CD4-positive, alpha-beta memory T cell (primary cell): ENCODE data around the gene PLXNA2. TPM values are rescaled to one million over a fixed set of nuclear protein-coding genes. Genes with fewer than 3 reads are reported as not detected.

Source experiments
- CTCF ChIA-PET: fragments of 350-600 bp; sonication (Branson Sonifier 250); formaldehyde crosslinking; loops from one replicate; lab custom pipeline; 2021; ENCODE audit warnings: inconsistent platforms; ENCODE audit not compliant: partially characterized antibody; lab: Charles Lee
- POLR2A ChIA-PET: fragments of 350-600 bp; sonication (Branson Sonifier 250); formaldehyde crosslinking; loops from one replicate; lab custom pipeline; 2021; ENCODE audit not compliant: partially characterized antibody; lab: Charles Lee
- DNase-seq, 5 donors: peaks; one replicate each; pipeline versions ENCODE4 v3.0.0 to v3.0.0-alpha.2; 2020 to 2022; ENCODE audit warnings: mixed read lengths in 1 of 5
- H3K27ac ChIP-seq: one replicate; pipeline ENCODE4 v1.7.0; 2013; ENCODE audit warnings: low read depth, low read length
- H3K27me3 ChIP-seq: 2 replicates; pipeline ENCODE4 v1.7.0; 2013; ENCODE audit warnings: mild to moderate bottlenecking, low read length, moderate library complexity; ENCODE audit not compliant: insufficient read depth
- H3K36me3 ChIP-seq: 2 replicates; pipeline ENCODE4 v1.7.0; 2013; ENCODE audit warnings: mild to moderate bottlenecking, low read length, moderate library complexity; ENCODE audit not compliant: insufficient read depth
- H3K4me1 ChIP-seq: 2 replicates; pipeline ENCODE4 v1.7.0; 2013; ENCODE audit warnings: mild to moderate bottlenecking, low read length, moderate library complexity; ENCODE audit not compliant: insufficient read depth
- H3K4me3 ChIP-seq, 2 donors: one replicate each; pipeline ENCODE4 v1.7.0; 2013; ENCODE audit warnings: low read length in 2 of 2, mild to moderate bottlenecking in 1 of 2
- H3K9me3 ChIP-seq, 2 donors: one replicate each; pipeline ENCODE4 v1.7.0; 2013; ENCODE audit warnings: low read length in 2 of 2, control low read depth in 1 of 2; ENCODE audit not compliant: control insufficient read depth in 1 of 2
- H3K27ac Mint-ChIP-seq, 7 donors: one replicate each; pipeline ENCODE4 v1.8.0; 2020 to 2021; ENCODE audit warnings: mixed read lengths in 7 of 7, mild to moderate bottlenecking in 6 of 7, inconsistent platforms in 3 of 7, moderate library complexity in 3 of 7
- H3K27me3 Mint-ChIP-seq, 2 donors: one replicate each; pipeline ENCODE4 v1.8.0; 2020 to 2021; ENCODE audit warnings: mixed read lengths in 2 of 2
- H3K36me3 Mint-ChIP-seq, 2 donors: one replicate each; pipeline ENCODE4 v1.8.0; 2020 to 2021; ENCODE audit warnings: mixed read lengths in 2 of 2, inconsistent platforms in 1 of 2, mild to moderate bottlenecking in 1 of 2
- H3K4me1 Mint-ChIP-seq, 4 donors: one replicate each; pipeline ENCODE4 v1.8.0; 2020 to 2021; ENCODE audit warnings: mixed read lengths in 4 of 4, mild to moderate bottlenecking in 1 of 4
- H3K4me3 Mint-ChIP-seq, 8 donors: one replicate each; pipeline ENCODE4 v1.8.0; 2020 to 2021; ENCODE audit warnings: mixed read lengths in 8 of 8, mild to moderate bottlenecking in 7 of 8, moderate library complexity in 6 of 8, inconsistent platforms in 3 of 8
- H3K9me3 Mint-ChIP-seq, 8 donors: one replicate each; pipeline ENCODE4 v1.8.0; 2020 to 2021; ENCODE audit warnings: mixed read lengths in 8 of 8, mild to moderate bottlenecking in 5 of 8, inconsistent platforms in 3 of 8, moderate library complexity in 1 of 8
- intact Hi-C: fragments of 100-400 bp; cut with micrococcal nuclease; formaldehyde crosslinking; loops from one replicate; pipeline ENCODE4 v1.15.1; 2023
- polyA plus RNA-seq, 2 donors: library from polyadenylated mRNA; unstranded; fragments of 300-500 nt; fragmentation: Illumina TruSeq; gene quantifications; one replicate each; pipeline ENCODE4 v1.2.3, GENCODE V29; 2021
- total RNA-seq, 2 experiments: library from RNA; stranded (reverse); gene quantifications; one replicate each; pipeline ENCODE4 v1.2.3, GENCODE V29; 2021

PLXNA2 gene
- total and polyA plus RNA-seq, 4 experiments from 2014 or later, result 0.10 to 4.0 (median 1.8) TPM

GRCh38 chr1:208042868-208043267 is 201.3 kb downstream of the PLXNA2 start:
- Mint-ChIP-seq H3K4me3 (no peak overlapping the region), H3K4me1 (peaks cover 0 to 8% (median 5%) of the 10 kb centered on the region in 4 donors), H3K9me3 (no peaks in the 10 kb centered on the region), H3K27ac (no peak overlapping the region), H3K27me3 (peaks cover 4 to 5% of the 10 kb centered on the region in 2 donors), H3K36me3 (peaks cover 0 to 2% of the 10 kb centered on the region in 2 donors)
- H3K36me3 ChIP-seq, result no peaks in the 10 kb centered on the region
- ChIA-PET POLR2A (no interaction called here), CTCF (interaction anchor here (1.5 kb wide), 1 partner anchor 50 kb away, joined by 4 read pairs; no protein-coding TSS in a partner anchor)
- intact Hi-C loops, result no loop called here
- no peak overlapping the region for H3K4me3 ChIP-seq
- H3K27ac ChIP-seq, result no peak overlapping the region
- H3K9me3 ChIP-seq, result no peaks in the 10 kb centered on the region
- DNase-seq, result no peak
- no peaks in the 10 kb centered on the region for H3K4me1 ChIP-seq
- H3K27me3 ChIP-seq, result no peaks in the 10 kb centered on the region

GRCh38 chr1:208042041-208042615 is 202.1 kb downstream of the PLXNA2 start:
- no peak overlapping the region for H3K4me3 ChIP-seq
- no peaks in the 10 kb centered on the region for H3K9me3 ChIP-seq
- DNase-seq, result no peak
- no peaks in the 10 kb centered on the region for H3K36me3 ChIP-seq
- Mint-ChIP-seq H3K36me3 (peaks cover 0 to 2% of the 10 kb centered on the region in 2 donors), H3K4me1 (peaks cover 0 to 8% (median 5%) of the 10 kb centered on the region in 4 donors), H3K27ac (no peak overlapping the region), H3K4me3 (no peak overlapping the region), H3K27me3 (peaks cover 4 to 8% of the 10 kb centered on the region in 2 donors), H3K9me3 (no peaks in the 10 kb centered on the region)
- no peak overlapping the region for H3K27ac ChIP-seq
- intact Hi-C loops, result no loop called here
- ChIA-PET CTCF (interaction anchor here (0.8 to 1.7 kb wide), 4 partner anchors 19 to 203 kb away, joined by 3 to 5 read pairs (median 4); partner anchors contain the start of gene PLXNA2), POLR2A (no interaction called here)
- no peaks in the 10 kb centered on the region for H3K27me3 ChIP-seq
- H3K4me1 ChIP-seq, result no peaks in the 10 kb centered on the region

- peaks cover 7 to 9% of the 10 kb centered on the region in 2 donors for H3K27me3 Mint-ChIP-seq
- CTCF ChIA-PET, result interaction anchor here (0.8 to 1.7 kb wide), 3 partner anchors 18 to 203 kb away, joined by 3 to 5 read pairs (median 3); partner anchors contain the start of gene PLXNA2
- peaks cover 0 to 2% of the 10 kb centered on the region in 2 donors for H3K36me3 Mint-ChIP-seq
- Histone ChIP-seq H3K4me3 (no peak overlapping the region), H3K4me1 (no peaks in the 10 kb centered on the region), H3K9me3 (no peaks in the 10 kb centered on the region), H3K36me3 (no peaks in the 10 kb centered on the region), H3K27ac (no peak overlapping the region), H3K27me3 (no peaks in the 10 kb centered on the region)
- intact Hi-C loops, result no loop called here
- H3K4me1 Mint-ChIP-seq, result peaks cover 0 to 8% (median 5%) of the 10 kb centered on the region in 4 donors
- no peak overlapping the region for H3K27ac Mint-ChIP-seq
- POLR2A ChIA-PET, result no interaction called here
- no peak overlapping the region for H3K4me3 Mint-ChIP-seq
- no peaks in the 10 kb centered on the region for H3K9me3 Mint-ChIP-seq
- DNase-seq, result no peak
Measured at GRCh38 chr1:208041505-208041904, 202.7 kb downstream of the PLXNA2 start.

- peaks cover 0 to 8% (median 5%) of the 10 kb centered on the region in 4 donors for H3K4me1 Mint-ChIP-seq
- Histone ChIP-seq H3K27me3 (no peaks in the 10 kb centered on the region), H3K4me3 (no peak overlapping the region), H3K36me3 (no peaks in the 10 kb centered on the region), H3K9me3 (no peaks in the 10 kb centered on the region), H3K4me1 (no peaks in the 10 kb centered on the region), H3K27ac (no peak overlapping the region)
- ChIA-PET CTCF (interaction anchor here (1.3 to 1.7 kb wide), 2 partner anchors 18 to 204 kb away, joined by 3 to 5 read pairs; partner anchors contain the start of gene PLXNA2), POLR2A (no interaction called here)
- intact Hi-C loops, result no loop called here
- no peak overlapping the region for H3K4me3 Mint-ChIP-seq
- DNase-seq, result no peak
- H3K27me3 Mint-ChIP-seq, result peaks cover 7 to 9% of the 10 kb centered on the region in 2 donors
- H3K36me3 Mint-ChIP-seq, result peaks cover 0 to 2% of the 10 kb centered on the region in 2 donors
- no peak overlapping the region for H3K27ac Mint-ChIP-seq
- H3K9me3 Mint-ChIP-seq, result no peaks in the 10 kb centered on the region
Measured at GRCh38 chr1:208040821-208041297, 203.3 kb downstream of the PLXNA2 start.

- Mint-ChIP-seq H3K36me3 (peaks cover 0 to 2% of the 10 kb centered on the region in 2 donors), H3K27ac (no peak overlapping the region), H3K4me3 (no peak overlapping the region), H3K9me3 (no peaks in the 10 kb centered on the region), H3K4me1 (peaks cover 0 to 6% (median 4%) of the 10 kb centered on the region in 4 donors), H3K27me3 (peaks cover 6 to 8% of the 10 kb centered on the region in 2 donors)
- no peak overlapping the region for H3K27ac ChIP-seq
- no peaks in the 10 kb centered on the region for H3K9me3 ChIP-seq
- H3K27me3 ChIP-seq, result no peaks in the 10 kb centered on the region
- no peak for DNase-seq
- POLR2A ChIA-PET, result no interaction called here
- no peak overlapping the region for H3K4me3 ChIP-seq
- no peaks in the 10 kb centered on the region for H3K36me3 ChIP-seq
- intact Hi-C loops, result no loop called here
- CTCF ChIA-PET, result no interaction called here
- no peaks in the 10 kb centered on the region for H3K4me1 ChIP-seq
Measured at GRCh38 chr1:208039536-208040332, 204.4 kb downstream of the PLXNA2 start.

- intact Hi-C loops, result no loop called here
- ChIA-PET CTCF (no interaction called here), POLR2A (no interaction called here)
- Mint-ChIP-seq H3K27me3 (peaks cover 5 to 8% of the 10 kb centered on the region in 2 donors), H3K9me3 (no peaks in the 10 kb centered on the region), H3K27ac (no peak overlapping the region), H3K4me1 (no peaks in the 10 kb centered on the region), H3K36me3 (no peaks in the 10 kb centered on the region), H3K4me3 (no peak overlapping the region)
- no peak overlapping the region for H3K4me3 ChIP-seq
- H3K27me3 ChIP-seq, result no peaks in the 10 kb centered on the region
- H3K9me3 ChIP-seq, result no peaks in the 10 kb centered on the region
- no peaks in the 10 kb centered on the region for H3K36me3 ChIP-seq
- no peak for DNase-seq
- no peaks in the 10 kb centered on the region for H3K4me1 ChIP-seq
- no peak overlapping the region for H3K27ac ChIP-seq
Measured at GRCh38 chr1:208038303-208038702, 205.9 kb downstream of the PLXNA2 start.
